GM21390 (cell line): ENCODE results near the gene PHF2.

Experiments
- ATAC-seq: cut with Tn5 transposase; IDR thresholded peaks from one replicate; pipeline ENCODE4 v1.9.1; 2021; ENCODE audit not compliant: unreplicated experiment

The PHF2 gene

GRCh38 chr9:93598647-93599241 is 22.4 kb downstream of the PHF2 start:
- ATAC-seq = no peak

- no peak for ATAC-seq
Measured at GRCh38 chr9:93599571-93600403, 23.4 kb downstream of the PHF2 start.

GRCh38 chr9:93600504-93600903 is 24.1 kb downstream of the PHF2 start:
- no peak for ATAC-seq

- no peak for ATAC-seq
Measured at GRCh38 chr9:93601063-93601462, 24.7 kb downstream of the PHF2 start.

- no peak for ATAC-seq
Measured at GRCh38 chr9:93601666-93602065, 25.3 kb downstream of the PHF2 start.

- no peak for ATAC-seq
Measured at GRCh38 chr9:93603011-93603410, 26.6 kb downstream of the PHF2 start.

- ATAC-seq = no peak
Measured at GRCh38 chr9:93603906-93604326, 27.5 kb downstream of the PHF2 start.

GRCh38 chr9:93606187-93606586 is 29.8 kb downstream of the PHF2 start:
- ATAC-seq = no peak

GRCh38 chr9:93610206-93610605 is 33.8 kb downstream of the PHF2 start:
- no peak for ATAC-seq

GRCh38 chr9:93612052-93612795 is 35.8 kb downstream of the PHF2 start:
- no peak for ATAC-seq

- no peak for ATAC-seq
Measured at GRCh38 chr9:93612796-93613154, 36.4 kb downstream of the PHF2 start.

GRCh38 chr9:93613174-93613573 is 36.8 kb downstream of the PHF2 start:
- ATAC-seq = no peak

GRCh38 chr9:93613791-93614190 is 37.4 kb downstream of the PHF2 start:
- no peak for ATAC-seq

GRCh38 chr9:93614830-93615468 is 38.6 kb downstream of the PHF2 start:
- no peak for ATAC-seq

GRCh38 chr9:93616044-93616443 is 39.7 kb downstream of the PHF2 start:
- ATAC-seq = no peak

GRCh38 chr9:93617273-93617672 is 40.9 kb downstream of the PHF2 start:
- ATAC-seq = no peak

GRCh38 chr9:93619272-93619775 is 42.9 kb downstream of the PHF2 start:
- no peak for ATAC-seq

- no peak for ATAC-seq
Measured at GRCh38 chr9:93620041-93620506, 43.7 kb downstream of the PHF2 start.

- ATAC-seq = no peak
Measured at GRCh38 chr9:93620881-93621820, 44.8 kb downstream of the PHF2 start.

- no peak for ATAC-seq
Measured at GRCh38 chr9:93621922-93622321, 45.5 kb downstream of the PHF2 start.
